ENCODE measurements around the gene HYKK.
"Not testable (repeated sequence)": the region's sequence is repeated elsewhere in the genome, so short reads cannot be mapped to it uniquely, and the experiment has no call there.

The HYKK gene

DNA sequence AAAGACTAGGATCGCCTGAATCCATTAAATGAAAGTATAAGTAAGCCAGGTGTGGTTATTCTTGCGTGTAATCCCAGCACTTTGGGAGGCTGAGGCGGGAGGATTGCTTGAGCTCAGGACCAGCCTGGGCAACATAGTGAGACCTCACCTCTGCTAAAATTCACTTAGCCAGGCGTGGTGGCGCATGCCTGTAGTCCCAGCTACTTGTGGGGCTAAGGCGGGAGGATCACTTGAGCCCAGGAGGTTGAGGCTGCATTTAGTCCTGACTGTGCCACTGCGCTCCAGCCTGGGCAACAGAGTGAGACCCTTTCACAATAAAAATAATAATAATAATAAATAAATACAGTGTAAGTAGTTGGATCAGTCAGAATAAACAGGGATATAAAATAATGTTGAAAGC, 25.5 kb upstream of the HYKK start:
- TF ChIP-seq CTCF (IDR thresholded peaks at IDR 0.05): no peak
- TF ChIP-seq ZFX (IDR thresholded peaks at IDR 0.05; ENCODE audit: borderline replicate concordance): no peak
- H3K27ac ChIP-seq: no peak overlapping the region

GRCh38 chr15:78492872-78493271, 14.5 kb upstream of the HYKK start:
- H3K27ac ChIP-seq: no peak overlapping the region
- TF ChIP-seq ZFX (IDR thresholded peaks at IDR 0.05; ENCODE audit: borderline replicate concordance) (no peak), CTCF (IDR thresholded peaks at IDR 0.05) (no peak)

DNA sequence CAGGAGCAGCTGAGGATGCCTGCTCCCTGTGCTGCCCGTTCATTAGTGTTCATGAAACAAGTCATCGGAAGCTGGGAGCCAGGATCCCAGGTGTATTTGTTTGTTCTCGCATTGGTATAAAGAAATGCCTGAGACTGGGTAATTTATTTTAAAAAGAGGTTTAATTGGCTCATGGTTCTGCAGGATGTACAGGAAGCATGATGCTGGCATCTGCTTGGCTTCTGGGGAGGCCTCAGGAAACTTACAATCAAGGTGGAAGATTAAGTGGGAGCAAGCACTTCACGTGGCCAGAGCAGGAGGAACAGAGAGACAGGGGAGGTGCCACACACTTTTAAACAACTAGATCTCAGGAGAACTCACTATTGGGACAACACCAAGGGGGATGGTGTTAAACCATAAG, 5.5 kb upstream of the HYKK start:
- TF ChIP-seq ZFX (IDR thresholded peaks at IDR 0.05; ENCODE audit: borderline replicate concordance) (no peak), CTCF (IDR thresholded peaks at IDR 0.05) (no peak)

GRCh38 chr15:78502641-78503040, 4.7 kb upstream of the HYKK start:
- H3K27ac ChIP-seq: no peak overlapping the region
- TF ChIP-seq CTCF (IDR thresholded peaks at IDR 0.05) (no peak), ZFX (IDR thresholded peaks at IDR 0.05; ENCODE audit: borderline replicate concordance) (no peak)

More for the DNA sequence above, 5.5 kb upstream of the HYKK start:
- H3K27ac ChIP-seq: no peak overlapping the region

DNA sequence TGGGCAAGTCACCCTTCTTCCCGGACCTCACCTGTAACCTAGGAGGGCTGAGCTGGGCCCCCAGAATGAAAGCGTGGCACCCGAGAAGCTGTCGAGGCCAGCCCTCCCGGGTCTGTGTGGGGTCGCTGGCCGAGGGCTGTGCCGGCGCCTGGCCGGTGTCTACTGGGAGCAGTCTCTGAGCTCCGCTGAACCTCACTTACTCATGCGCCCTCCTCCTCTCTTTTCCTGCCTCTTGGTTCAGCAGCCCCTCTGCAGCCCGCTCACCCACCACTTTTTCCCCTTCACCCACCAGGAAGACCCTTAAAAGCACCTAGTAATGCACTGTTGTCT, 419 bp downstream of the HYKK start:
- TF ChIP-seq ZFX (IDR thresholded peaks at IDR 0.05; ENCODE audit: borderline replicate concordance) (no peak), CTCF (IDR thresholded peaks at IDR 0.05) (no peak)
- H3K27ac ChIP-seq: peak overlapping the region; percentile 70

DNA sequence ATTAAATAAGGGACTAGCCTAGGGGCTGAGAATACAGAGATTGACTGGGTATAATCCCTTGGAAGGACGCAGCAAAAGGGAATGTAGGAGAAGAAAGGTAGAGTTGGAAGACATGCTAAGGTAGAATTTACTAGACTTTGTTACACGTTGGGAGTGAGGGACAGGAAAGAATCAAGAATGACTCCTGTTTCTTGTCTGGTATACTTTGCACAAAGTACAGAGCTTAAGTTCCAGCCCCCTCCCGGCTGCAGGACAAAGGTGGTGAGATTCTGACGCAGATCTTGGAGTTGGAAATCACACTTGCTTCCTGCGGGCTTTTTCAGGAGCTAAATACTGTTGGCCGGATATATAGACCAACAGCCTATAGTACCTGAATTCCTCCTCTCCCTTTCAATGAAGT, 895 bp downstream of the HYKK start:
- no peak for TF ChIP-seq CTCF (IDR thresholded peaks at IDR 0.05)
- TF ChIP-seq ZFX (IDR thresholded peaks at IDR 0.05; ENCODE audit: borderline replicate concordance): no peak
- no peak overlapping the region for H3K27ac ChIP-seq

- TF ChIP-seq CTCF (IDR thresholded peaks at IDR 0.05): no peak
- no peak overlapping the region for H3K27ac ChIP-seq
These were observed 2.4 kb downstream of the HYKK start for GRCh38 chr15:78509726-78510312.

DNA sequence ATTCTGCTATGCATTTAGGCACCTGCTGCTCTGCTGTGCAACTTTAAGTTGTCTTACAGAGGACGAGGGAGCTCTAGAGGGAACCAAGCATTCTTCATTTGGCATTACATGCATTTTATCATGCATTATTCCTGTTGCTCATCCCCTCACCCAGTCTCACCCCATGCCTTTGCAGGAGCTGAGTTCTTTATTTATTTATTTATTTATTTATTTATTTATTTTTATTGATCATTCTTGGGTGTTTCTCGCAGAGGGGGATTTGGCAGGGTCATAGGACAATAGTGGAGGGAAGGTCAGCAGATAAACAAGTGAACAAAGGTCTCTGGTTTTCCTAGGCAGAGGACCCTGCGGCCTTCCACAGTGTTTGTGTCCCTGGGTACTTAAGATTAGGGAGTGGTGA, 12.7 kb downstream of the HYKK start:
- not testable (repeated sequence) for H3K27ac ChIP-seq
